Epithelial cell of prostate (primary cell): ENCODE data around the gene TAOK3.
"Not testable (repeated sequence)": the region's sequence is repeated elsewhere in the genome, so short reads cannot be mapped to it uniquely, and the experiment has no call there.

Experiments
- DNase-seq: peaks from one replicate; pipeline ENCODE4 v3.0.0-alpha.2; 2011; ENCODE audit warnings: low read depth, low spot score
- H3K27ac ChIP-seq: fragments of 450-650 bp; 2 replicates; pipeline ENCODE4 v1.5.1; 2017; ENCODE audit warnings: mild to moderate bottlenecking

The TAOK3 gene

DNA sequence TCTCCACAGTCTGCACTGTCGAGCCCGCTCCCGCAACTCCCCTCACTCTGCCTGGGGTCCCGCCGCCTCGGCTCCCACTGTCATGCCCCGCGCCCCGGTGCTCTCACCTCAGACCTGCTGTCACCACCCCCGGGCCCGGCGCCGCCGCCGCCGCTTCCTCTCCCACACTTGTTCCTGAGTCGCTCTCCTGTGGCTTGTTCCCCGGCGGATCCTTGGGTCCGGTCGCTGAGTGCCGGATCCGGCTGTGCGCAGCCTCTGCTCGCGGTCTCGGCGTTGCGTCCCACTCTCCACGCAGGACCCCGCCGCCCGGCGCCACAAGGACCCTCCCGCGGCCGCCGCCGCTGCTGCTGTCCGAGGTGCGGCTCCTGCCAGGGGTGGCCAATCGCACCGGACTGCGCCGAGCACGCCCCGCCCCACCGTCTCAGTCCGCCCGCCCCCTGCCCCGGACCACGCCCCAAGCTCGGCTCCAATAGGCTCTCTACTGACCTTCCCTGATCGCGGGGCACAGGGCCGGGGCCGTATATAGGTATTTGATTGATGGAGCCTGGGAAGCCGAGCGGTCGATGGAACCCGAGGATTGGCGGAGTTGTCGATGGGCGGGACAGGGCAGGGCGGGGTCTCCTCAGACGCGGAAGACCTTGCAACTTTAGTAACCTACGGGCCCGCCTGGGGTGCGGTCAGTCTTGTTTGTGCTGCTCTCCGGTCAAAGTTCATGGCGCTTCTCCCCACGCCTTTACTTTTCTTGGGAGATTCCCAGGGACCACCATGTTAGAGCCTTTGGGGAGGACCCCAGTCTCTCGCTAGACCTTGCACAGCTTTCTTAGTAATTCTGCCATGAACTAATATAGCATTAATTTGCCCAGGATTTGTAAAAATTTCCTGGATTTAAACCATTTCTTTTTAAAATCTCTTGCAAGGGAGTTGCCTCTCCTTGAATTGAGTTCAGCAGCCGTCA is at the start of gene TAOK3:
Gene TAOK3, minus strand, starts transcription at position 367 of the 955 bp plus-strand sequence. CDS start 117,340 bp downstream, outside the sequence.
- peak within 1 kb of the TSS; percentile 65 for H3K27ac ChIP-seq
- peak; percentile 92 for DNase-seq

DNA sequence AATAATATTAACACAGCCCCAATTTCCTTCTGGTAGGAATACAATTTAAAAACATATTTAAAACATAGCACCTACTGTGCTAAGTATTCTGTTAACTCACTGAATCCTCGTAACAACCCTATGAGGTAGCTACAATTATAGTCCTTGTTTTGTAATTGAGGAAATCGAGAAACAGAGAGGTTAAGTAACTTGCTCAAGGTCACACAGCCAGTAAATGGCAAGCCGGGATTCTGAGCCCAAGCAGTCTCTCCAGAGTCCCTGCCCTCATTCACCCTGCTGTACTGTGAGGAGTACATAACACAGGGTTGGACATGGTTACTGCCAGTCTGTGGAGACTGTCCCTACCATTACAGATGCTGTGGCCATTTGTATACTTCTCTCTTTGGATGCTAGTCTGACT is 48.0 kb upstream of the TAOK3 start:
- no peak overlapping the region for H3K27ac ChIP-seq
- no peak for DNase-seq

GRCh38 chr12:118418385-118419057 is 45.8 kb upstream of the TAOK3 start:
- no peak for DNase-seq
- peak overlapping the region; percentile 81 for H3K27ac ChIP-seq

- no peak for DNase-seq
- peak overlapping the region; percentile 81 for H3K27ac ChIP-seq
Observed at GRCh38 chr12:118417942-118418341, 45.2 kb upstream of the TAOK3 start.

- no peak overlapping the region for H3K27ac ChIP-seq
- DNase-seq, result no peak
Observed at GRCh38 chr12:118409834-118410233, 37.1 kb upstream of the TAOK3 start.

GRCh38 chr12:118408241-118408640 is 35.5 kb upstream of the TAOK3 start:
- not testable (repeated sequence) for DNase-seq, H3K27ac ChIP-seq

DNA sequence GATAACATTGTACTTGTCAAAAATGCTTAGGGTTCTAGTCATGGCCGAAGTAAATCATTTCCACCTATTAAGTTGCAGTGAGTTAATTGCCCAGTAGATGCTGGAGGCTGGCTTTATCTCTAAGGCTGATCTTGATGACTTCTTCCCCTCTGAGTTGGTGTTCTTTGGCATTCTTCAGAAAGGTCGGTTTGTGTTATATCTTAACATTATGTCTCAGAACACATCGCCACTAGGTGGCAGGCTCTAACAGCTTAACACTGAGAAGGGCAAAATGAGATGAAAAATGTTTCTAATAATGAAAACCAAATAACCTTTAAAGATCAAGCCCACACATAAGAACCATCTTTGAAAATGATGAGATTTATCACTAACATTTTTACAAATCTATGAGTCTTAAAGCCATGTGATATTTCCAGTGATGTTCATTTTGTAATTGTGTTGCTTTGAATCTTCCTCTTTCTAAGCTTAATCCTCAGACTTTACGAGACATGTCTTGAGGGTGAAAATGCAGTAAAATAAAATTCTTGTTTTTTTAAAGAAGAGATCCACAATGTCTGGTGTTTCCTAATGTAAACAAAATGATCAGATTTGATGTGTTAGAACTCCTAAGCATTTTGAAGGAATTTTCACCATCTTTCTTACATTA is 32.3 kb upstream of the TAOK3 start:
- DNase-seq, result no peak
- no peak overlapping the region for H3K27ac ChIP-seq

GRCh38 chr12:118402251-118402650 is 29.5 kb upstream of the TAOK3 start:
- H3K27ac ChIP-seq, result peak overlapping the region; percentile 48
- DNase-seq, result no peak

DNA sequence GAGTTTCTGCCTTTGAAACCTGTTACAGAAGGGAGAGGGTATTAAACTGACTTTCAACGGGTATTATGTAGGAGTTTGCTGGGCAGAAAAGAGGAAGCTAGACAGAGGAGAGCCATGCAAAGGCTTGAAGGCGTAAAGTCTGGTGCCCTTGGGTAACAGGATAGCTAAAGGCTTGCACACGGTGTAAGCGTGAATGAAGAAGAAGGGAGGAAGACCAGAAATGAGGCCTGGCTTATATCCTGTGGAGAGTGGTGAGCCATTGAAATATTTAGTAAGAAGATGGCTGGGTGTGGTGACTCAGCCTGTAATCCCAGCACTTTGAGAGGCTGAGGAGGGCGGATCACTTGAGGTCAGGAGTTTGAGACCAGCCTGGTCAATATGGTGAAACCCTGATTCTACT is 26.2 kb upstream of the TAOK3 start:
- no peak for DNase-seq
- H3K27ac ChIP-seq, result no peak overlapping the region

DNA sequence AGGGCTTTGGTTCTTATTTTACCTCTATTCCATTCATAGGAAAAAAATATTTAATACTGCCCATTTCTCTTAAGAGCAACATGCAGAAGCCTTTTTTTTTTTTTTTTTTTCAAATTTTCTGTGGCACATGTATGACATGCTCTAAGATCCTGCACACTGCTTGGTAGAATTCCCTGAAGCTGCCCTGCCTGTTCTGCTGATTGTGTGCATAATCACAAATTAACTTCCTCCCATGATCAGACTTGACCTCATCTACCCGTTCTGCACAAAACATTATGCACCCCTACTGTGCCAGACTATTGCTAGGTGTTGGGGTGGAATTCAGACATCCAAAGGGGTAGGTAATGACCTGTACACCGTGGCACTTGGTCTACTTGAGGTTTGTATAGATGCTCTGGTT is 25.8 kb upstream of the TAOK3 start:
- no peak overlapping the region for H3K27ac ChIP-seq
- DNase-seq, result no peak

GRCh38 chr12:118397708-118398440 is 25.2 kb upstream of the TAOK3 start:
- DNase-seq, result no peak
- no peak overlapping the region for H3K27ac ChIP-seq

- DNase-seq, result no peak
- no peak overlapping the region for H3K27ac ChIP-seq
Observed at GRCh38 chr12:118391836-118392235, 19.1 kb upstream of the TAOK3 start.

GRCh38 chr12:118391424-118391823 is 18.7 kb upstream of the TAOK3 start:
- DNase-seq, result no peak
- no peak overlapping the region for H3K27ac ChIP-seq

- peak overlapping the region; percentile 77 for H3K27ac ChIP-seq
- DNase-seq, result no peak
Observed at GRCh38 chr12:118377884-118378470, 5.3 kb upstream of the TAOK3 start.

DNA sequence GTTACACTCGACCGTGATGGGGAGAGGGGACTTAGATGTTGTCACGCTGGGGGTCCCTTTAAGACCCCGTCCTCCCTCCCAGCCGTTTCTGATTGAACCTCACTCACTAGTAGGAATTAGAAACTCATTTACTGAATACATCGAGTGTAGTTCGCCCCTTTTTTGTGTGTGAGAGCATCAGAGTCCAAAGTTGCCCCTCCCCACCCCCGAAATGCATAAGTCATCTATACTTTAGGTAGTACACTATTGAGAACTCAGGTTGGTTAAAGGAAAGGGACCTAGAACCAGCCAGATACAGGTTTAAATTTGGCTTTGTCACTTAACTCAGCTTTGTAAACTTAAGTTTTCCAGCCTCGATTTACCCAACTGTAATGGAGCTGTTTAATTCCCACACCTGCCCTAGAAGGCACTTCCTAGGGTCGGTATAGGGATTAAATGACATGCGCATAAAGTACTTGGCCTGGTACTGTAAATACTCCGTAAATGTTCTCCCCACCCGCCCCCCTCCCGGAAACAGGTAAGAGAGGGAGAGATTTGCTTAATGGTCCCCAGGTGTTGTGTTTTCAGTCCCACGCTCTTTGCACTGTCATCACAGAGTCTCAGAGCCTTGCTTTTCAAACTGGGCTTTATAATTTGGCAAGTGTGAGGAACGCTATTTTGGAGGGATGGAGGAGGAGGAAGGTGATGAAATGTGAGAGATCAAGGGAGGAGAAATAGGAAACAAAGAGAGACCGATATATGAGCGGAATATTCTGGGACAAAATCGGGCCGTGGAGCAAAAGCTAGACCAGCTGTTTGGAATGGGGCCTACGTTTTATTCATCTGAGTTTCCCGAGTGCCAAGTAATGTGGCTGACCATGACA is 4.5 kb upstream of the TAOK3 start:
- H3K27ac ChIP-seq, result peak overlapping the region; percentile 77
- DNase-seq, result no peak

DNA sequence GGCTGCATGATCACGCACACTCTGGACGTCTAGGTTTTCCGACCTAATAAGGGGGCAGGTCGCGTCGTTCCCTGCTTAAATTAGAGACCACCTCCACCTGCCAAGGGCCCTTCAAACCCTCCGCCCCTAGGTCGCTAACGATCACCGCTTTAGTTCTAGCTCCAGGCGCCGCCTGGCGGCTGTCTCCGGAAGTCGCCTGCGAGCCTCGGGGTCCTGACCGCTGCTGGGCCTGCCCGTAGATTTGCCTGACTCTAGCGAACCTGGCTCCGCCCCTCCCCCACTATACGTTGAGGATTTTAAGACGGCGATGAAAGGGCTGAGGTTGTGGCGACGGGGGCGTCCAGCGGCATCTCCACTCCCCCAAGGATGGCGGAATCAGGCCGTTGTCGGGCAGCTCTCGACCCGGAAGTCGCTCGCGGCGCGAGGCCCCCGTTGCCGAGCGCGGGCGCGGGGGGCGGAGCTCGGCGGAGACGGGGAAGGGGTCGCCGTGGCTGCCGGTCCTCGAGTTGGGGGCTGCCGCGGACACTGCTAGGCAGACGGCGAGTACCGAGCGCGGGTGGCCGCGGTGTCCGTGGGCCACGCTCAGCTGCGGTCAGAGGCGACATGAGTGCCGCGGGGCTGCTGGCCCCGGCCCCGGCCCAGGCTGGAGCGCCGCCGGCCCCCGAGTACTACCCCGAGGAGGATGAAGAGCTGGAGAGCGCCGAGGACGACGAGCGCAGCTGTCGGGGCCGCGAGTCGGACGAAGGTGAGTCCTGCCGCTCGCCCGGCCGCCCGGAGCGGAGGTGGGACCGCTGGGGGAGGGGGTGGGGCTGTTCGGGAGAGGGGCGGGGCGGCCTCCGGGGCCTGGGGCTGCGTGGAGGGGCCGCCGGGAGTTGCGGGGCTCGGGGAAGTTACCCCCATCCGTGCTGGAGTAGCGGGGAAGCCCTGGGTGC is 3.6 kb upstream of the TAOK3 start, which contains the start of gene SUDS3:
Gene SUDS3, plus strand, starts transcription at position 467 of the 932 bp plus-strand sequence. Its CDS starts 137 bp downstream, at position 604.
- H3K27ac ChIP-seq, result peak within 1 kb of the TSS; percentile 77
- peak; percentile 8 for DNase-seq

DNA sequence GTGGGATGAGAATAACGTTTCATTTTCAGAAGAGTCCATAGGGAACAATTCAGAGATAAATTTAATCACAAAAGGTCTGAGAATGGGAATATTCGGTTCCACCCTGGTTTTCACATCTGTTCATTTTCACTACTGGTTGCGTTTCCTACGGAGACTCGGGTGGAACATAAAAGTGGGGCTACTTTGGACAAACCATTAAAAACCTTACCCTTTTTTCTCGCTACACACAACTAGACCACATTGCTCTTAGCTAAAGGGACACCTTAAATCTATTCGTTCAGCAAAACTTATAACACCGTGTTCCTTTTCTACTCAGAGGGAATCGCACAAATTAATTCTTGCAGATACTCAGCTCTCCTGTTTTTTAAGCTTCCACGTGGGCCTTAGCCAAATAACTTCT is 2.6 kb upstream of the TAOK3 start:
- DNase-seq, result no peak
- H3K27ac ChIP-seq, result no peak overlapping the region

DNA sequence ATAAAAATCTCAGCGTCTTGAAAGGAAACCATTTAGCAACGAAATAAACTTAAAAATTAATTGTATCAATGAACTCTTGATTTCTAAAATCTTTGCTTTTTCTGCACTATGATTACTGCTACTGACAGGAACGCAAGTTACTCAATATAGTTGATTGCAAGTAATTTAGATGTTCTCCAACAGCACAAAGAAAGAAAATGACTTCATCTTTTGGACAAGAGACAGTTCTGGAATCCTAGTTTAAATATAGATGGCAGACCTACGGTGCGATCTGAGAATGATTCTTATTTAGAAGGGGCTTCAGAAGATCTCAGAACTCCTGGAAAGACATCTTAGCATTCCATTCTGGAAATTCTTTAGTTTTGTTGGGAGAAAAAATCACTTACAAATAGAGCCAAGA is 2.2 kb upstream of the TAOK3 start:
- no peak for DNase-seq
- no peak overlapping the region for H3K27ac ChIP-seq
